ENCODE measurements around the gene KRT86. TPM values are rescaled to one million over a fixed set of nuclear protein-coding genes. Genes with fewer than 3 reads are reported as not detected.

Gene KRT86
- total RNA-seq, 4 donors from 2014 or later = 3.6 TPM; not detected in 3

- Histone ChIP-seq H3K36me3 (no peaks in the 10 kb centered on the region), H3K27me3 (peaks cover 14% of the 10 kb centered on the region), H3K9me3 (no peaks in the 10 kb centered on the region), H3K4me3 (no peak overlapping the region), H3K4me1 (peaks cover 0 to 4% (median 0%) of the 10 kb centered on the region in 4 donors), H3K27ac (no peak overlapping the region)
- 86% methylated on average over 10 of the region's 10 CpGs; no CpG with 5 or more reads in 1 of the 2 donors for WGBS, 2 donors (ENCODE audit: low coverage in 1 of 2)
- TF ChIP-seq POLR2AphosphoS5 (IDR thresholded peaks at IDR 0.05) (no peak), POLR2A (IDR thresholded peaks at IDR 0.05) (no peak), EP300 (IDR thresholded peaks at IDR 0.05; ENCODE audit: low read depth) (no peak), CTCF (IDR thresholded peaks at IDR 0.05) (no peak)
- no peak for DNase-seq
- intact Hi-C loops (cut with DNase I; ENCODE audit: low total_unique reads) = no loop called here
- in situ Hi-C loops (cut with MboI; ENCODE audit: low pct_ligation_motif_present in 1 of 4, low pct_unique_long_range_greater_than_20kb in 1 of 4, low sequenced_read_pairs in 3 of 4) = no loop called here
These were observed 49.1 kb downstream of the KRT86 start for GRCh38 chr12:52323416-52324152.

- Histone ChIP-seq H3K9me3 (no peaks in the 10 kb centered on the region), H3K27ac (no peak overlapping the region), H3K4me3 (no peak overlapping the region), H3K4me1 (peaks cover 0 to 4% (median 0%) of the 10 kb centered on the region in 4 donors), H3K36me3 (no peaks in the 10 kb centered on the region), H3K27me3 (peaks cover 14% of the 10 kb centered on the region)
- TF ChIP-seq POLR2AphosphoS5 (IDR thresholded peaks at IDR 0.05) (no peak), EP300 (IDR thresholded peaks at IDR 0.05; ENCODE audit: low read depth) (no peak), POLR2A (IDR thresholded peaks at IDR 0.05) (no peak), CTCF (IDR thresholded peaks at IDR 0.05) (no peak)
- in situ Hi-C loops (cut with MboI; ENCODE audit: low pct_ligation_motif_present in 1 of 4, low pct_unique_long_range_greater_than_20kb in 1 of 4, low sequenced_read_pairs in 3 of 4) = no loop called here
- WGBS, 2 donors (ENCODE audit: low coverage in 1 of 2) = 80 to 83% methylated on average over 1 to 3 of the region's 3 CpGs
- no peak for DNase-seq
- intact Hi-C loops (cut with DNase I; ENCODE audit: low total_unique reads) = no loop called here
These were observed 49.7 kb downstream of the KRT86 start for GRCh38 chr12:52324153-52324444.

GRCh38 chr12:52327052-52327829, 52.8 kb downstream of the KRT86 start:
- Histone ChIP-seq H3K4me1 (no peaks in the 10 kb centered on the region), H3K9me3 (no peaks in the 10 kb centered on the region), H3K4me3 (no peak overlapping the region), H3K27ac (no peak overlapping the region), H3K36me3 (no peaks in the 10 kb centered on the region), H3K27me3 (no peaks in the 10 kb centered on the region)
- intact Hi-C loops (cut with DNase I; ENCODE audit: low total_unique reads) = loop anchor here (5.0 kb wide), 1 partner anchor 170 kb away; no protein-coding TSS in a partner anchor
- TF ChIP-seq POLR2AphosphoS5 (IDR thresholded peaks at IDR 0.05) (no peak), POLR2A (IDR thresholded peaks at IDR 0.05) (no peak), EP300 (IDR thresholded peaks at IDR 0.05; ENCODE audit: low read depth) (no peak), CTCF (IDR thresholded peaks at IDR 0.05) (peak; percentile 67 to 84 (median 77))
- WGBS, 2 donors (ENCODE audit: low coverage in 1 of 2) = 33 to 61% methylated on average over 5 to 11 of the region's 11 CpGs
- in situ Hi-C loops (cut with MboI; ENCODE audit: low pct_ligation_motif_present in 1 of 4, low pct_unique_long_range_greater_than_20kb in 1 of 4, low sequenced_read_pairs in 3 of 4) = no loop called here
- DNase-seq = peak; percentile 87

DNA sequence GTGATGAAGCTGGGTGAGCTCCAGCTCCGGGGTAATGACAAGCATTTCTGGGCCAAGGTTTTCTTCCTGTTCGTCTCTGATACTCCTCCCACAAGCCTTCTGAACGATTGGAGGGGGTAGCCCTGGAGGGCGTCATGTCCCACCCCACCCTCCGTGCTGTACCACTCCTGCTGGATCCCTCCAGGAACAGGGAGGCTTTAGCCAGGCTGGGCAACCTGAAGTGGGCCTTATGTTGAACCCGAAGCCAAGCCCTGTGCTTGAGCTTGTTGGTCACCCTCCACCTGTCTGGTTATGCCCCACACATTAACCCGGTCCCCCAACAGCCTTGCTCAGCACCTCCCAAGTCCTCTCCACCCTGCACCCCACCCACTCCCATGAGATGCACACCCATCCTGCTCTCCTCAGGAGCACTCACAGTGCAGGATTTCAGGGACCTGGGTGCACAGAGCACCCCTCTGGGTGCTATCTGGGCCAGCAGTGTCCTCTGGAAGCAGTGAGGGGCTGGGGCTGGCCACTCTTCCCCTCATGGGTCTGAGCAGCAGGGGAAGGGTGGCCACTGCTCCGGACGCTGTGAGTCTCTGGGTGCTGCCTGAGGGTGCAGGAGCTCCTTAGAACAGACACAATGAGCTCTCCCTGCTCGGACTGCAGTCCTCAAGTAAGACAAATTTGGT, 53.5 kb downstream of the KRT86 start:
- no peaks in the 10 kb centered on the region for H3K27me3 ChIP-seq
- no peaks in the 10 kb centered on the region for H3K36me3 ChIP-seq
- no peak overlapping the region for H3K4me3 ChIP-seq
- WGBS, 2 donors (ENCODE audit: low coverage in 1 of 2) = 50 to 59% methylated on average over 2 to 10 of the region's 10 CpGs
- no peak for DNase-seq
- no peak overlapping the region for H3K27ac ChIP-seq
- in situ Hi-C loops (cut with MboI; ENCODE audit: low pct_ligation_motif_present in 1 of 4, low pct_unique_long_range_greater_than_20kb in 1 of 4, low sequenced_read_pairs in 3 of 4) (no loop called here), intact Hi-C loops (cut with DNase I; ENCODE audit: low total_unique reads) (loop anchor here (5.0 kb wide), 1 partner anchor 171 kb away; no protein-coding TSS in a partner anchor)
- H3K9me3 ChIP-seq = no peaks in the 10 kb centered on the region
- H3K4me1 ChIP-seq = no peaks in the 10 kb centered on the region
- no peak for TF ChIP-seq POLR2AphosphoS5 (IDR thresholded peaks at IDR 0.05)
- no peak for TF ChIP-seq POLR2A (IDR thresholded peaks at IDR 0.05)
- TF ChIP-seq CTCF (IDR thresholded peaks at IDR 0.05) = peak in 1 of 5 experiments; percentile 7
- no peak for TF ChIP-seq EP300 (IDR thresholded peaks at IDR 0.05; ENCODE audit: low read depth)

All from transverse colon (tissue), 4 donors.